ENCODE results near the gene EIF2AK3.
"Not testable (repeated sequence)": the region's sequence is repeated elsewhere in the genome, so short reads cannot be mapped to it uniquely, and the experiment has no call there.

Gene EIF2AK3

DNA sequence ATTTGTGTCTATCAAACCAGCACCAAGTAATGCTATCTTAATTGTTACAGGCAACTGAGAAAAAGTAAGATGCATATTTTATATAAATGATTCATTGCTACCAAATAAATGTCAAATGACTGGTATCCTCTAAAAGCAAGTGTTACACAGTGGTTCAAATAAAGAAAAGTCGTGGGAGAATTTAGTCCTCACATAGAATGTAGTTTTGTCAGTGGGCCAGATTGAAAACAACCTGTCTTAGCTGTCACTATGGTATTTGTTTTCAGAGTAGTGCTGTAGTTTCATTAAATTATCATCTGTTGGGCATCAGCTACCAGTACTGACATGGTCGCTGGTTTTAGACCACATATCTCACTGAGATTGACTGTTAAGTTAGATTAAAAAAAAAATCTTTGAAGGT, 10.2 kb upstream of the EIF2AK3 start:
- DNase-seq (ENCODE audit: low read depth in 2 of 2) = no peak

- DNase-seq (ENCODE audit: low read depth in 2 of 2) = no peak
Observed at GRCh38 chr2:88636026-88636425, 8.8 kb upstream of the EIF2AK3 start.

DNA sequence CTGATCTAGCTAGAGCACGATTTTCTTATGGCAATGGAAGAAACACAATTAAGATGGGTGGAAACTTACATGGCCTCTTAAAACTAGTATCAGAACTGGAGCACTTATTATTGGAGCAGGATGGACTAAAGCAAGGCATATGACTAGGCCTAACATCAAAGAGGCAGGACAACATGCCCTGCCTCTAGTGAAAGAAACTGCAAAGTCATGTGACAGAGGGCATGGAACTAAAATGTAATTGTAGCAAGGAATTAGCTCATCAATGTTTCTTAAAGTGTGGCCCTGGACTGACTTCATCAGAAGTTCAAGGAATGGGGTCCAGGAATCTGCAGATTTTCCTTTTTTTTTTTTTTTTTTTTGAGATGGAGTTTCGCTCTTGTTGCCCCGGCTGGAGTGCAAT, 5.3 kb upstream of the EIF2AK3 start:
- DNase-seq (ENCODE audit: low read depth in 2 of 2) = no peak

DNA sequence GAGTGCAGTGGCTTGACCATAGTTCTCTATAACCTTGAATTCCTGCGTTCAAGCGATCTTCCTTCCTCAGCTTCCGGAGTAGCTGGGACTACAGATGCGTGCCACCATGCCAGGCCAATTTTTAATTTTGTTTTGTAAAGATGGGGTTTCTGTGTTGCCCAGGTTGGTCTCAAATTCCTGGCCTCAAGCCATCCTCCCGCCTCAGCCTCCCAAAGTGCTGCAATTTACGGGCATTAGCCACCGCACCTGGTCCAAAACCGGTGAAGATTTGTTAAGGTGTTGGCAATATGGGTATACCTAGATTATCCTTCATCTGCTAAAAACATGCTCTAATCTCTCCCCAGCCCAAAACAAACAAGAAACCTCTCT, 1.3 kb upstream of the EIF2AK3 start:
- no peak for DNase-seq (ENCODE audit: low read depth in 2 of 2)

- DNase-seq (ENCODE audit: low read depth in 2 of 2) = peak; percentile 65 to 69
Observed at GRCh38 chr2:88627856-88628570, 749 bp upstream of the EIF2AK3 start.

DNA sequence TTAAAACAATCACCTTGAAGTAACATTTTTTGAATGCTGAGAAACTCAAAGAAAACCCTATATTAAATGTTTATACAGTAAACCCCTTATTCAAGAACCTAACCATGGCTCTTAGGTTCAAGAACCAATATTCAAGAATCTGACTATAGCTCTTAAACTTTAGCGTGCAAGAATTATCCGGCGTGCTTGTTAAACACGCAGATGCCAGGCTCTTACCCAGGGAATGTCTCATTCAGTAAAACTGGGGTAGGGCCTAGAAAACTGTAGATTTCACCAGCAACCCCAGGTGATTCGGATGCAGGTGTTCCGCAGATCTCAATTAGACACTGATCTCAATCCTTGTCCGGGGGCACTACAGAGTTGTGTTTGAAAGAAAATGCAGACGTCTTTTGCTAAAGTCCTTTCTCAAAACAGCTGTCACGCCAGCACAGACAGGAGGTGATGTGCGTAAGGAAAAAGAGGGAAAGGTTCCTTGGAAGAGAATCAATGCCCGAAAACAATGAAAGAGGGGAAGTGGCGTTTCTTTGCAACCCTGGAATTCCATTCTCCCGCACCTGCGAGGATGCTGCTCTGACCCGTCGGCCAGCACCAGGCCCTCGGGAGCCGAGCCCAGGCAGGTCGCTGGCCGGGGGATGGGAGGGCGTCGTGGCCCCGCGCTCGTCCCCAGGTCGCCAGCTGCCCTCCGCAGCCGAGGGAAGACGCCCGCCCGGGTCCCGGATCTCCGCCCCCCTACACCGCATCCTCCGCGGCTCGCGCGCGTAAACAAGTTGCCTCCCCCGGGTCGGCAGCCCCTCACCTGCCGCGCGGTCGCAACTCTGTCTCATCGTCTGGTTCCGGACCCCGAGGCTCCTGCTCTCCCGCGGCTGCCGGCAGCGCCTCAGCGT, 851 bp downstream of the EIF2AK3 start:
- DNase-seq (ENCODE audit: low read depth in 2 of 2) = no peak

GRCh38 chr2:88624477-88624876, 2.8 kb downstream of the EIF2AK3 start:
- DNase-seq (ENCODE audit: low read depth in 2 of 2) = no peak

GRCh38 chr2:88623831-88624465, 3.3 kb downstream of the EIF2AK3 start:
- DNase-seq (ENCODE audit: low read depth in 2 of 2) = not testable (repeated sequence)

DNA sequence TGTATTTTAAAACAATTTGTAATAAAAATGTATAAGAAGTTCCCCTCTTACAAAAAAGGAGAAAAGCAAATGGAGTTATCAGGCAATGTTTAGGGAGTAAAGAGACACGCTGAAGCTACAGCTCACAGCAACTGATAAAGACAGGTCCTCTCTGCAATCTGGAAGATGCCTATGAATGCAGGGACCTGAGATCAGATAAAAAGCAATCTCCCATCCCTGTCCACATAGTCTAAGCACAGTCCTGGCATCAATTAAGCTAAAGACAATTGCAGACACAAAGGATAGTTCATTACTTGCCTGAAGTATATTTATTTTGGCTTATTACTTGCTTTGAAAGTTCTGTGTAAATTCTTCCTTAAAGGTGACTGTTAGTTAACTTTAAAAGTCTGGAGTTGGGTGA, 5.0 kb downstream of the EIF2AK3 start:
- DNase-seq (ENCODE audit: low read depth in 2 of 2) = no peak

- no peak for DNase-seq (ENCODE audit: low read depth in 2 of 2)
Observed at GRCh38 chr2:88621432-88621831, 5.8 kb downstream of the EIF2AK3 start.

- DNase-seq (ENCODE audit: low read depth in 2 of 2) = no peak
Observed at GRCh38 chr2:88620015-88620414, 7.2 kb downstream of the EIF2AK3 start.

DNA sequence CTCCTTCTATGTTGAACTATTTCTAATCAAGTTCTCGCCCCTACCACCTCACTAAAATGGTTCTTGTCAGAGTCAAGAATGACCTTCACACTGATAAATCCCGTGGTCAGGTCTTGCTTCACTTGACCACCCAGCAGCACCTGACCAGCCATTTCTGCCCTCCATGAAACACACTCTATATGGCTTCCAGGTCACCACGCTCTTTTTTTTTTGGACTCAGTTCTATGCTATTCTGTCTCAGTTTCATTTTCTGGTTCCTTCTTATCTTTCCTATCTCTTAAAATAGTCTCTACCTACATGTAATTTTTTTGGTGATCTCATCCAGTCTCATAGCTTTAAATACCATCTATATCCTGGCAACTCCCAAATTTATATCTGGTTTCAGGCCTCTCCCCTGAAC, 11.4 kb downstream of the EIF2AK3 start:
- no peak for DNase-seq (ENCODE audit: low read depth in 2 of 2)

- no peak for DNase-seq (ENCODE audit: low read depth in 2 of 2)
Observed at GRCh38 chr2:88614497-88615157, 12.6 kb downstream of the EIF2AK3 start.

DNA sequence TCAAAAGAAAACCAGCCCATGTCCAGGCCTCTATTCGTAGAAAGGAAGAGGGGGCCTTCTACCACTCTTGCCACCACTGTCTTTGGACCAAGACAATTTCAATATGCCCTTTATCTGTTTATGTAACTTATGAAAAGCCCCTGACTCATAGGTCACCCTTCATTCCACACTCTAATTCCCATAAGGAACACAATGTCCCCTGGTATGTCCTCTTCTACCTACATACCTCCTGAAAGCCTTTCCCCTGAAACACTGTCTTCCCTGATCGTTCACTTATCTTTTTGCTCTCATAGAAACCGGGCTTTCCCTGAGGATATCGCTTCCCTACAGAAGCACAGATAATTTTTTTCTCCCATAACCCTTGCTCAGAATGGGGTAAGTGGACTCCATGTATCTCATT, 13.3 kb downstream of the EIF2AK3 start:
- DNase-seq (ENCODE audit: low read depth in 2 of 2) = no peak

DNA sequence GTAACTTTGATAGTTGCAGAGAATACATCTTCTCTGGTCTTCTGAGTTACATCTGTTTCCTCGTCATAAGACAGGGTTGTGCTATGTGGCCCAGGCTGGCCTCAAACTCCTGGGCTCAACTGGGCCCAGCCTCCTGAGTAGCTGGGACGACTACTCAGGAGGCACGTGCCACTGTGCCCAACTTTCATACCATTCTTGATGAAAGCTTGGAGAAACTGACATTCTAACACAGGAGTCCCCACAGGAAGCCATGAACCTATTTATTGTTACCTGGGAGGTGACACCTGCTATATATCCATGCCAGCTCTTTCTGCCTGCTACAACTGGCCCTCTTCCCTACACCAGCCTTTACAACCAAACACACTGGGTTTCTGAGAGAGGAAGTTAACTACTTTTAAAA, 19.1 kb downstream of the EIF2AK3 start:
- no peak for DNase-seq (ENCODE audit: low read depth in 2 of 2)

DNA sequence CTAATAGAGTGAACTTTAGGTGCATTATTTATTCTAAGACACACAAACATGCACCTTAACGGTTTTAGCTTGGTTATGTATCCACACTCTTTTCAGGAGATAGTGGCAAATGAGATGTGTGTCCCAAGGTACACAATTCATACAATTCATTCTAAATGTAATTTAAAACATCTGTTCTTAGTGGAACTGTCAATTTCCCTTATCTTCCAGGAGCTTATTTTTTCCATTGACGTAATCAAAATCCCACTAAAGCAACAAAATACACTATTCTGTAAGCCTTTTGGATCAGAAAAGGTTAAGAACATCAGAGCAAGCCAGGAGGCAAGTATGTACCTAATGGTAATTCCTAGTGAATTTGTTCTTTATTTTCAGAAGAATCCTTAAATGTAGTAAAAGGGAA, 19.8 kb downstream of the EIF2AK3 start:
- DNase-seq (ENCODE audit: low read depth in 2 of 2) = no peak

GRCh38 chr2:88606371-88607030, 20.8 kb downstream of the EIF2AK3 start:
- no peak for DNase-seq (ENCODE audit: low read depth in 2 of 2)

DNA sequence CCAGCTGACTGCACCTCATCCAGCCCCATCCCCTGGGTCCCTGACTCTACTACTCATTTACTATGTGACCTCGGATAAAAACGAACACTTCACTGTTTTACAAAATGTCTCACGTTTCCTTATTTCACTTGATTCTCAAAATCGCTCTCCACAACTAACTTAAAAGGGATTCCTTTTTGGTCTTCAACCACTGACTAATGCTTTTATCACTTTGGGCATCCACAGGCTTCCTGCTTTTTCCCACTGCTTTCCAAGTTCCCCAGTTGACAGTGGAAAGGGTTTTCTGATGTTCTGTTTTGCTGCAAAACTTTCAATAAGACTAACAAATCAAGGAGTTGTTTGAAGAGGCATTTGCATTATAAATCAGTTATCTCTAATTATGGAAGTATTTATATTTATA, 24.1 kb downstream of the EIF2AK3 start:
- DNase-seq (ENCODE audit: low read depth in 2 of 2) = no peak

DNA sequence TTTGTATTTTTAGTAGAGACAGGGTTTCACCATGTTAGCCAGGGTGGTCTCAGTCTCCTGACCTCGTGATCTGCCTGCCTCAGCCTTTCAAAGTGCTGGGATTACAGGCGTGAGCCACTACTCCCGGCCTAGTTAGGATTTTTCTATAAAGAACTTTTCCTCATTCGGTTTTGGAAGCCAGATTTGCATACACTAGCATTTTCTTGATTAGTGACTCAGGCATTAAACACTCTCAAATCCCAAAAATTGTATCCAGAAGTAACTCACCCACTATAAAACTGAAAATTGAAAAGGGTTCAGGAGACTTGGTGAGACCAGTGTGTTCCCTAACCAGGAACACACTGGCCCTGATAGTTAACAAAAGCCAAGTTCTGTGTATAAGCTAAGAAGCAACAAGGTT, 25.2 kb downstream of the EIF2AK3 start:
- no peak for DNase-seq (ENCODE audit: low read depth in 2 of 2)

DNA sequence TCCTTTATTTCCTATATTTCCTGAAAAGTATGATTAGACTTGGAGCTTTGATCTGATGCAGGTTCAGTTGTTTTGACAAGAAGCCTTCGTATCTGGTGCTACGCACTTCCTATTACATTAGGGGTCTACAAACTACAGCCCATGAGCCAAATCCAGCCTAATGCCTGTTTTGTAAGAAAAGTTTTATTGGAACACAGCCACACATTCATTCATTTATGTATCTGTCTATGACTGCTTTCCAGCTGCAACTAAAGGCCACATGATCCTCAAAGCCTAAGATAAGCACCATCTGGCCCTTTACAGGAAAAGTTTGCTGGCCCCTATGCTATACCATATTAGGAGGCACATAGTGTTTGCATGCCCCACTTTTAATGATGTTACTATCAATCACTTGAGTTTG, 26.0 kb downstream of the EIF2AK3 start:
- no peak for DNase-seq (ENCODE audit: low read depth in 2 of 2)

DNA sequence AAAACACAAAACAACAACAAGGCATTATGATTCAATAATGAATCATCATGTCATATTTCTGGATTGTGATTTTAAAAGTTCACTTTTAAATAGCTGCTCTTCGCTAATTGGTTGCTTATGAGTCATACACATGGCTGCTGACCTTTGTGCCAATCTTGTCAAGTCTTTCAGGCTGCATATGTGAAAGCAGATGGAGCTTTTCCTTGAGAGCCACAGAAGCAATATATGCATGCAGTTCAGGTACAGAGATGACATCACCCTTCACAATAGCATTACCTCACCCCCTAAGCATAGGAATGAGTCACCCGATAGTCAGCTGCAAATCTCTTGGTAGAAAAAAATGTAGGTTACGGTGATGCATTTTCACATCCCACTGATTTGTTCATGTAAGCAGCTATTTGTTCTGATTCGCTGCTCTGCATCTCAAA, 27.2 kb downstream of the EIF2AK3 start:
- peak; percentile 67 to 72 for DNase-seq (ENCODE audit: low read depth in 2 of 2)

DNA sequence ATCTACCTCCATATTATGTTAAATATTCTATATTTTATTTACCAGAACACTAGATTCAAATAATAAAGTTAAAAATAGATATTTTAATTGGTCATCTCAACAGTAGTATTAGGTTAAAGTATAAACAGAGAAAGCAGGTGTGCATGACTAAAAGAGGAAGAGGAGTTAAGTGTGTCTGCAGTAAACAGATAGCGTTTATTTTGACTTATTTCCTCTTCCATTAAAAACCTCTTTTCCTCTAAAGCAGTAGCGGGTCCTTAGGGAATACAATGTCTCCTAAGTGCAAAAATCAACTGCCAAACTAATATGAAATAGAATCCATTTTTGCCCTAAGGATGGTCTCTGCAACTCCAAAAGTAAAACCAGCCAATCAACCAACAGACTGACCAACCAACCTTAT, 27.7 kb downstream of the EIF2AK3 start:
- DNase-seq (ENCODE audit: low read depth in 2 of 2) = no peak

All from fibroblast of skin of left biceps (primary cell).